Colonic mucosa (tissue), 4 donors: ENCODE data around the gene OSBPL9. TPM values are rescaled to one million over a fixed set of nuclear protein-coding genes. Genes with fewer than 3 reads are reported as not detected.

Experiments used
- DNase-seq: peaks from one replicate; pipeline ENCODE4 v3.0.0-alpha.2; 2020
- H3K27ac ChIP-seq: fragments of 200-600 bp; one replicate; pipeline ENCODE4 v1.8.0; 2021
- H3K27me3 ChIP-seq: fragments of 200-600 bp; one replicate; pipeline ENCODE4 v1.8.0; 2021
- H3K36me3 ChIP-seq: fragments of 200-600 bp; one replicate; pipeline ENCODE4 v1.8.0; 2021
- H3K4me1 ChIP-seq: fragments of 200-600 bp; one replicate; pipeline ENCODE4 v1.8.0; 2021; ENCODE audit warnings: mild to moderate bottlenecking
- H3K4me3 ChIP-seq: fragments of 200-600 bp; one replicate; pipeline ENCODE4 v1.8.0; 2021
- H3K9ac ChIP-seq, 2 donors: one replicate each; pipeline ENCODE4 v1.7.0; 2013; ENCODE audit warnings: control low read depth in 2 of 2, low read depth in 2 of 2, low read length in 2 of 2
- H3K9me3 ChIP-seq: fragments of 200-600 bp; one replicate; pipeline ENCODE4 v1.8.0; 2021
- CTCF ChIP-seq: fragments of 200-600 bp; IDR thresholded peaks from one replicate; pipeline ENCODE4 v1.8.0; 2022; ENCODE audit warnings: antibody characterized with exemption, mild to moderate bottlenecking
- intact Hi-C: fragments of 100-400 bp; cut with DNase I; formaldehyde crosslinking; loops from one replicate; pipeline ENCODE4 v1.14.1; 2022
- total RNA-seq, 2 donors: library from RNA; stranded (reverse); fragmentation: NEBNext Ultra II Directional in 1 of 2; extraction: Animal tissue kit (Norgen Biotek cat#: 25700) in 1 of 2; gene quantifications; one replicate each; pipeline ENCODE4 v1.2.1, GENCODE V29; 2021
- donor health status: healthy.
- donor health status: DM: no; HTN: no; CAD: no.
- donor health status: DM: no; HTN: no; CAD: no.

The OSBPL9 gene
- total RNA-seq, 2 donors from 2014 or later = 37.3 to 59.6 TPM

DNA sequence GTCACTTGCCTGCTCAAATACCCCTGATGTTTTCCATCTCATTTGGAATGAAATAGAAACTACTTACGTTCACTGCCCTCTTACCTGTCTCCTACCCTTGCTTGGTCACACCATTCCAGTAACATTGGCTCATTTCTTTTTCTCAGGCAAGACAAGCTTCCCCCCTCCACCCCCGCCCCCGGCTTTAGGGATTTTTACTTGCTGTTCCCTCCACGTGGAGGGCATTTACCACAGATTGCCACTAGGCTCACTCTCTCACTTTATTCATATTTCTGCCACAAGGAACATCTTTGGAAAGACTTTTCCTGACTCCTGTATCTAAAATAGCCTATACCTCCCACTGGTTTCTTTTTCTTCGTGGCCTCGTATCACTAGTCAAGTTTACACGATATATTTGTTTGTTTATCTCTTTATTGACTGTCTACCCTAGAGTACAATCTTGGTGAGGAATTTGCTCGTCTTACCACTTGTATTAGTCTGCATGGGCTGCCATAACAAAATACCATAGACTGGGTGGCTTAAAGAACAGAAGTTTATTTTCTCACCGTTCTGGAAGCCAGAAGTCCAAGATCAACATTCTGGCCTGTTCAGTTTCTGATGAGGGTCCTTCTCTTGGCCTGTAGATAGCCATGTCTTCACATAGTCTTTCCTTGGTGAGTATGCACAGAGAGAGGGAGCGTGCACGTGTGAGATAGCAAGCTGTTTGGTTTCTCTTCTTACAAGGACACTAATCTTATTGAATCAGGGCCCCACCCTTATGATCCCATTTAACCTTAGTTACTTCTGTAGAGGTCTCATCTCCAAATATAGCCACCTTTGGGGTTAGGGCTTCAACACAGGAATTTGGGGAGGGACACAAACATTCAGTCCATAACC is 135.4 kb downstream of the OSBPL9 start:
- H3K4me3 ChIP-seq = no peak overlapping the region
- intact Hi-C loops = no loop called here

GRCh38 chr1:51753969-51754368 is 137.1 kb downstream of the OSBPL9 start:
- H3K4me3 ChIP-seq = no peak overlapping the region
- H3K9me3 ChIP-seq = no peaks in the 10 kb centered on the region
- no peak for TF ChIP-seq CTCF
- H3K9ac ChIP-seq = no peak overlapping the region
- no peak for DNase-seq
- no peaks in the 10 kb centered on the region for H3K36me3 ChIP-seq
- no peaks in the 10 kb centered on the region for H3K27me3 ChIP-seq
- intact Hi-C loops = no loop called here
- H3K27ac ChIP-seq = no peak overlapping the region
- no peaks in the 10 kb centered on the region for H3K4me1 ChIP-seq

More for the DNA sequence above, 135.4 kb downstream of the OSBPL9 start:
- no peaks in the 10 kb centered on the region for H3K4me1 ChIP-seq
- DNase-seq = no peak
- no peaks in the 10 kb centered on the region for H3K36me3 ChIP-seq
- H3K27me3 ChIP-seq = no peaks in the 10 kb centered on the region
- no peak overlapping the region for H3K27ac ChIP-seq
- TF ChIP-seq CTCF = no peak
- H3K9ac ChIP-seq = no peak overlapping the region
- no peaks in the 10 kb centered on the region for H3K9me3 ChIP-seq

DNA sequence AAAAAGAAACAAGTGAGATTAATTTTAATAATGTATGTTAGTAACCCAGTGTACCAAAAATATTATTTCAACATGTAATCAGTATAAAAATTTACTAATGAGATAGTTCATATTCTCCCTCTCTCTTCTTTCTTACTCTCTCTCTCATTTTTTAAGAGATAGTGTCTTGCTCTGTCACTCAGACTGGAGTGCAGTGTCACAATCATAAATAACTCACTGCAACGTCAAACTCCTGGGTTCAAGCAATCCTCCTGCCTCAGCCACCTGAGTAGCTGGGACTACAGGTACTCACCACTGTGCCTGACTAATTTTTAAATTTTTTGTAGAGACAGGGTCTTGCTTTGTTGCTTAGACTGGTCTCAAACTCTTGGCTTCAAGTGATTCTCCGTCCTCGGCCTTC is 137.8 kb downstream of the OSBPL9 start:
- no peak for TF ChIP-seq CTCF

DNA sequence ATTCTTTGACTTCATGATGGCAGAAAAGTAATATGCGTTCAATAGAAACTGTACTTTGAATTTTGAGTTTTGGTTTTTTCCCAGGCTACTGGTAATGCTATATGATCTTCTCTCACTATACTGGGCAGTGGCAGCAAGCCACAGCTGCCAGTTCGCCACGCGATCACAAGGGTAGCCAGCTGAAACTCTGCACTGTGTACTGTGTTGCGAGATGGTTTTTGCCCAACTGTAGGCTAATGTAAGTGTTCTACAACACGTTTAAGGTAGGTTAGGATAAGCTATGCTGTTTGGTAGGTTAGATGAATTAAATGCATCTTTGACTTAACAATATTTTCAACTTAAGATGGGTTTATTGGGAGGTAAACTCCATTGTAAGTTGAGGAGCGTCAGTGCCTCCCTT is 138.5 kb downstream of the OSBPL9 start:
- Histone ChIP-seq H3K27ac (no peak overlapping the region), H3K4me3 (no peak overlapping the region), H3K36me3 (no peaks in the 10 kb centered on the region), H3K4me1 (no peaks in the 10 kb centered on the region), H3K9me3 (no peaks in the 10 kb centered on the region), H3K9ac (no peak overlapping the region), H3K27me3 (no peaks in the 10 kb centered on the region)
- intact Hi-C loops = no loop called here
- DNase-seq = no peak
- no peak for TF ChIP-seq CTCF

More for the DNA sequence above, 137.8 kb downstream of the OSBPL9 start:
- Histone ChIP-seq H3K9me3 (no peaks in the 10 kb centered on the region), H3K9ac (no peak overlapping the region), H3K4me3 (no peak overlapping the region), H3K4me1 (no peaks in the 10 kb centered on the region), H3K27me3 (no peaks in the 10 kb centered on the region), H3K27ac (no peak overlapping the region), H3K36me3 (no peaks in the 10 kb centered on the region)
- DNase-seq = no peak
- intact Hi-C loops = no loop called here

DNA sequence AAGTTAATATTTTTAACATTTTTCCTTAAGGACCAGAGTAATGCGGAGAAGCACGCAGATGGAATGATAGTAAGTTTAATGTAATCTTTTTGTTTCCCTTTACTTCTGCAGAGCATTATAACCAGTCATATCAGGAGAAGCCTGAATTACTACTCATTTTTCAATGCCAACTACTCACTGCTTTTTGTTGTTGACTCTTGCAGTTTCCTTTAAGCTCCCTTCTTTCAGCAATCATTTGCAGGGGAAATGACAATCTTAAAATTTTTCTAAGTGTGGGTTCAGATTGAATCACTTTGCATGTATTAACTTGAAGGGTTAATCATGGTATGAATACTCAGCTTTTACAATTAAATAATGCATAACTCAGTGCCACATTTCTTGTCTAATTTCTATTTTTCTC is 139.4 kb downstream of the OSBPL9 start:
- no peak for TF ChIP-seq CTCF
- H3K27ac ChIP-seq = no peak overlapping the region
- H3K9ac ChIP-seq = no peak overlapping the region
- intact Hi-C loops = no loop called here
- DNase-seq = no peak
- no peaks in the 10 kb centered on the region for H3K27me3 ChIP-seq
- H3K4me1 ChIP-seq = no peaks in the 10 kb centered on the region
- no peak overlapping the region for H3K4me3 ChIP-seq
- H3K9me3 ChIP-seq = no peaks in the 10 kb centered on the region
- H3K36me3 ChIP-seq = no peaks in the 10 kb centered on the region
